ENCODE measurements around the gene ALAS1.

DNA sequence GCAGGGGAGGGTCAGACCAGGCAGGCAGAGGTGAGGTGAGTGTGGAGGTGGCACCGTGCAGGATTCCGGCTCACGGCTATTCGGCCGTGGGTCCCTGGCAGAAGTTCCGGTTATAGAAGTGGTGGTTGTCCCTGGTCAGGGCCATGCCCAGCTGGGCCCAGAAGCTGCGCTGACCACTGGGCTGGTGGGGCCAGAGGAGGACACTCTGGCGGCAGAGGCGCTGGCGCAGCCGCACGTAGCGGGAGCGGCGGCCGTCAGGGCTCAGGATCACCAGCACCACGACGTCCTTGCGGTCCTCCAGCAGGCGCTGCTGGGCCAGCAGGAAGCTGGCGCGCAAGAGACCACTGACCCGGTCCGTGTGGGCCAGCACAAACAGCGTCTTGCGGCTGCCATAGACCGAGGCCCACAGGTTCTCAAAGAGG lies 23.2 kb downstream of the ALAS1 start:
- TF ChIP-seq, protein P1, sequence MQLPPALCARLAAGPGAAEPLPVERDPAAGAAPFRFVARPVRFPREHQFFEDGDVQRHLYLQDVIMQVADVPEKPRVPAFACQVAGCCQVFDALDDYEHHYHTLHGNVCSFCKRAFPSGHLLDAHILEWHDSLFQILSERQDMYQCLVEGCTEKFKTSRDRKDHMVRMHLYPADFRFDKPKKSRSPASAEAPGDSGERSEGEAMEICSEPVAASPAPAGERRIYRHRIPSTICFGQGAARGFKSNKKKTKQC (CRISPR knock-in tag; IDR thresholded peaks at IDR 0.05) = no peak
- TF ChIP-seq NONO (IDR thresholded peaks at IDR 0.05; ENCODE audit: low read depth in 2 of 2, low read length in 1 of 2) (no peak), POLR2A (conservative IDR thresholded peaks at IDR 0.05) (no peak), TCF7 (IDR thresholded peaks at IDR 0.05; ENCODE audit: borderline replicate concordance) (no peak), ZNF143 (CRISPR knock-in tag; IDR thresholded peaks at IDR 0.05) (no peak), SMC3 (conservative IDR thresholded peaks at IDR 0.05; ENCODE audit: insufficient read depth, low read depth, low read length) (no peak)
- TF ChIP-seq, protein P2, sequence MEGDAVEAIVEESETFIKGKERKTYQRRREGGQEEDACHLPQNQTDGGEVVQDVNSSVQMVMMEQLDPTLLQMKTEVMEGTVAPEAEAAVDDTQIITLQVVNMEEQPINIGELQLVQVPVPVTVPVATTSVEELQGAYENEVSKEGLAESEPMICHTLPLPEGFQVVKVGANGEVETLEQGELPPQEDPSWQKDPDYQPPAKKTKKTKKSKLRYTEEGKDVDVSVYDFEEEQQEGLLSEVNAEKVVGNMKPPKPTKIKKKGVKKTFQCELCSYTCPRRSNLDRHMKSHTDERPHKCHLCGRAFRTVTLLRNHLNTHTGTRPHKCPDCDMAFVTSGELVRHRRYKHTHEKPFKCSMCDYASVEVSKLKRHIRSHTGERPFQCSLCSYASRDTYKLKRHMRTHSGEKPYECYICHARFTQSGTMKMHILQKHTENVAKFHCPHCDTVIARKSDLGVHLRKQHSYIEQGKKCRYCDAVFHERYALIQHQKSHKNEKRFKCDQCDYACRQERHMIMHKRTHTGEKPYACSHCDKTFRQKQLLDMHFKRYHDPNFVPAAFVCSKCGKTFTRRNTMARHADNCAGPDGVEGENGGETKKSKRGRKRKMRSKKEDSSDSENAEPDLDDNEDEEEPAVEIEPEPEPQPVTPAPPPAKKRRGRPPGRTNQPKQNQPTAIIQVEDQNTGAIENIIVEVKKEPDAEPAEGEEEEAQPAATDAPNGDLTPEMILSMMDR (IDR thresholded peaks at IDR 0.05 in 2 of 3, conservative IDR thresholded peaks at IDR 0.05 in 1 of 3; ENCODE audit: insufficient read depth in 2 of 3, low read depth in 1 of 3, low read length in 3 of 3) = no peak

All from K562 (cell line).